ENCODE results near the gene EIF2S3. TPM values are rescaled to one million over a fixed set of nuclear protein-coding genes. Genes with fewer than 3 reads are reported as not detected.

The EIF2S3 gene
- total RNA-seq, 1 experiment from 2014 or later, result 201 TPM

GRCh38 chrX:24085101-24085500, 30.3 kb downstream of the EIF2S3 start:
- ChIA-PET CTCF (no interaction called here), POLR2A (ENCODE audit: unreplicated experiment) (no interaction called here)
- no peak overlapping the region for H3K4me3 ChIP-seq (ENCODE audit: low read length)
- H3K27ac ChIP-seq (ENCODE audit: low read length), result no peak overlapping the region
- BruUV-seq (replicated peaks), result no TSS peak
- no peaks in the 10 kb centered on the region for H4K20me1 ChIP-seq (ENCODE audit: low read length)
- peaks cover 4% of the 10 kb centered on the region; the same call in 1 of the 2 replicates for H3K4me1 ChIP-seq (ENCODE audit: insufficient read depth, low read length)
- H2AFZ ChIP-seq (ENCODE audit: low read length), result no peak overlapping the region
- H3K9ac ChIP-seq (ENCODE audit: low read length), result no peak overlapping the region
- H3K79me2 ChIP-seq (ENCODE audit: low read length), result no peaks in the 10 kb centered on the region
- no peak overlapping the region for H3K4me2 ChIP-seq (ENCODE audit: low read length)
- no peak for DNase-seq
- H3K9me3 ChIP-seq (ENCODE audit: low read length), result no peaks in the 10 kb centered on the region
- TF ChIP-seq, protein P1, sequence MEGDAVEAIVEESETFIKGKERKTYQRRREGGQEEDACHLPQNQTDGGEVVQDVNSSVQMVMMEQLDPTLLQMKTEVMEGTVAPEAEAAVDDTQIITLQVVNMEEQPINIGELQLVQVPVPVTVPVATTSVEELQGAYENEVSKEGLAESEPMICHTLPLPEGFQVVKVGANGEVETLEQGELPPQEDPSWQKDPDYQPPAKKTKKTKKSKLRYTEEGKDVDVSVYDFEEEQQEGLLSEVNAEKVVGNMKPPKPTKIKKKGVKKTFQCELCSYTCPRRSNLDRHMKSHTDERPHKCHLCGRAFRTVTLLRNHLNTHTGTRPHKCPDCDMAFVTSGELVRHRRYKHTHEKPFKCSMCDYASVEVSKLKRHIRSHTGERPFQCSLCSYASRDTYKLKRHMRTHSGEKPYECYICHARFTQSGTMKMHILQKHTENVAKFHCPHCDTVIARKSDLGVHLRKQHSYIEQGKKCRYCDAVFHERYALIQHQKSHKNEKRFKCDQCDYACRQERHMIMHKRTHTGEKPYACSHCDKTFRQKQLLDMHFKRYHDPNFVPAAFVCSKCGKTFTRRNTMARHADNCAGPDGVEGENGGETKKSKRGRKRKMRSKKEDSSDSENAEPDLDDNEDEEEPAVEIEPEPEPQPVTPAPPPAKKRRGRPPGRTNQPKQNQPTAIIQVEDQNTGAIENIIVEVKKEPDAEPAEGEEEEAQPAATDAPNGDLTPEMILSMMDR (conservative IDR thresholded peaks at IDR 0.05; ENCODE audit: low read depth, low read length), result no peak
- no peak for TF ChIP-seq EZH2phosphoT487 (IDR thresholded peaks at IDR 0.05; ENCODE audit: borderline replicate concordance, low read length)
- no peak for TF ChIP-seq EZH2 (IDR thresholded peaks at IDR 0.05; ENCODE audit: low read length, unreplicated experiment)
- no peaks in the 10 kb centered on the region for H3K9me2 ChIP-seq (replicated peaks; ENCODE audit: low read length)
- intact Hi-C loops (cut with micrococcal nuclease), result no loop called here
- H3F3A ChIP-seq (ENCODE audit: low read length, unreplicated experiment), result peaks cover 3% of the 10 kb centered on the region
- ATAC-seq, result no peak
- H3K36me3 ChIP-seq (ENCODE audit: low read depth, low read length), result no peaks in the 10 kb centered on the region
- H3K27me3 ChIP-seq (ENCODE audit: low read length), result no peaks in the 10 kb centered on the region

DNA sequence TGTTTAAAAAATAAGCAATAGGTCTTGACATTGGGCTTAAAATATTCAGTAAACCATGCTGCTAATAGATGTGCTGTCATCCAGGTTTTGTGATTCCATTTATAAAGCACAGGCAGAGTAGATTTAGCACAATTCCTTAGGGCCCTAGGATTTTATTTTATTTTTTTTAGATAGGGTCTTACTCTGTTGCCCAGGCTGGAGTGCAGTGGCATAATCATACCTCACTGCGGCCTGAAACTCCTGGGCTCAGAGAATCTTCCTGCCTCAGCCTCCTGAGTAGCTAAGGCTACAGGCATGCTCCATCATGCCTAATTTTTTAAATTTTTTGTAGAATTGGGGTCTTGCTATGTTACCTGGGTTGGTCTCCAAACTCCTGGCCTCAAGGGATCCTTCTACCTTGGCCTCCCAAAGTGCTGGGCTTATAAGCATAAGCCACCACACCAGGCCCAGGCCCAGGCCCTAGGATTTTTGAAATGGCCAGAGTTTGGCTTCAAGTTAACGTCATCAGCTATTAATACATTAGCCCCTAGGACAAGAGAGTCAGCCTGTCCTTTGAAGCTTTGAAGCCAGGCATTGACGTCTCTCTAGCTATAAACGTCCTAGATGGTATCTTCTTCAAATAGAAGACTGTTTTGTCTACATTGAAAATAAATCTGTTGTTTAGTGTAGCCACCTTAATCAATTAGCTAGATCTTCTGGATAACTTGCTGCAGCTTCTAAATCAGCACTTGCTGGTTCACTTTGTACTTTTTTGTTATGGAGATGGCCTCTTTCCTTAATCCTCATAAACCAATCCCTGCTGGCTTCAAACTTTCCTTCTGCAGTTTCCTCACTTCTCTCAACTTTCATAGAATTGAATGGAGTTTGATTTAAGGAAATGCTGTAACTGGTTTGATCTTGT, 35.8 kb downstream of the EIF2S3 start:
- Histone ChIP-seq H3K9ac (ENCODE audit: low read length) (no peak overlapping the region), H2AFZ (ENCODE audit: low read length) (no peak overlapping the region), H3K27ac (ENCODE audit: low read length) (no peak overlapping the region), H3K9me3 (ENCODE audit: low read length) (no peaks in the 10 kb centered on the region), H3K36me3 (ENCODE audit: low read depth, low read length) (no peaks in the 10 kb centered on the region), H4K20me1 (ENCODE audit: low read length) (no peaks in the 10 kb centered on the region), H3K4me3 (ENCODE audit: low read length) (no peak overlapping the region), H3K9me2 (replicated peaks; ENCODE audit: low read length) (no peaks in the 10 kb centered on the region), H3K27me3 (ENCODE audit: low read length) (no peaks in the 10 kb centered on the region), H3K4me2 (ENCODE audit: low read length) (no peak overlapping the region), H3K4me1 (ENCODE audit: insufficient read depth, low read length) (no peaks in the 10 kb centered on the region), H3K79me2 (ENCODE audit: low read length) (no peaks in the 10 kb centered on the region), H3F3A (ENCODE audit: low read length, unreplicated experiment) (no peaks in the 10 kb centered on the region)
- no peak for TF ChIP-seq EZH2phosphoT487 (IDR thresholded peaks at IDR 0.05; ENCODE audit: borderline replicate concordance, low read length)
- TF ChIP-seq, protein P1 (conservative IDR thresholded peaks at IDR 0.05; ENCODE audit: low read depth, low read length), result no peak
- TF ChIP-seq EZH2 (IDR thresholded peaks at IDR 0.05; ENCODE audit: low read length, unreplicated experiment), result no peak
- POLR2A ChIA-PET (ENCODE audit: unreplicated experiment), result no interaction called here
- intact Hi-C loops (cut with micrococcal nuclease), result no loop called here
- BruUV-seq (replicated peaks), result no TSS peak
- ATAC-seq (no peak), DNase-seq (no peak)
- CTCF ChIA-PET, result interaction anchor here (0.7 kb wide), 1 partner anchor 9 kb away, joined by 3 read pairs; no protein-coding TSS in a partner anchor

DNA sequence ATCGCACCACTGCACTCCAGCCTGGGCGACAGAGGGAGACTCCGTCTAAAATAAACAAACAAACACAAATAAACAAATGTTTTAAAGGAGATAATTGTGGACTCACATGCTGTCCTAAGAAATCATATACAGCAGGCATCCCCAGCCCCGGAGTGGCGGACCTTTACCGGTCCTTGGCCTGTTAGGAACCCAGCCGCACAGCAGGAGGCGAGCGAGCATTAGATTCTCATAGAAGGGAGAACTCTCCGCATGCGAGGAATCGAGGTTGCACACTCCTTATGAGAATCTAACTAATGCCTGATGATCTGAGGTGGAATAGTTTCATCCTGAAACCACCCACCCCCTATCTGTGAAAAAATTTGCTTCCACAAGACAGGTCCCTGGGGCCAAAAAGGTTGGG, 39.0 kb downstream of the EIF2S3 start:
- H3K9me3 ChIP-seq (ENCODE audit: low read length), result no peaks in the 10 kb centered on the region
- no peaks in the 10 kb centered on the region for H3K79me2 ChIP-seq (ENCODE audit: low read length)
- no peaks in the 10 kb centered on the region for H4K20me1 ChIP-seq (ENCODE audit: low read length)
- no peaks in the 10 kb centered on the region for H3F3A ChIP-seq (ENCODE audit: low read length, unreplicated experiment)
- CTCF ChIA-PET, result no interaction called here
- H3K27ac ChIP-seq (ENCODE audit: low read length), result no peak overlapping the region
- POLR2A ChIA-PET (ENCODE audit: unreplicated experiment), result no interaction called here
- H3K9ac ChIP-seq (ENCODE audit: low read length), result no peak overlapping the region
- ATAC-seq, result no peak
- no peak for DNase-seq
- no TSS peak for BruUV-seq (replicated peaks)
- H3K4me3 ChIP-seq (ENCODE audit: low read length), result no peak overlapping the region
- H3K27me3 ChIP-seq (ENCODE audit: low read length), result no peaks in the 10 kb centered on the region
- intact Hi-C loops (cut with micrococcal nuclease), result no loop called here
- no peaks in the 10 kb centered on the region for H3K36me3 ChIP-seq (ENCODE audit: low read depth, low read length)
- no peaks in the 10 kb centered on the region for H3K9me2 ChIP-seq (replicated peaks; ENCODE audit: low read length)
- no peak overlapping the region for H2AFZ ChIP-seq (ENCODE audit: low read length)
- no peak overlapping the region for H3K4me2 ChIP-seq (ENCODE audit: low read length)
- H3K4me1 ChIP-seq (ENCODE audit: insufficient read depth, low read length), result no peaks in the 10 kb centered on the region
- TF ChIP-seq EZH2 (IDR thresholded peaks at IDR 0.05; ENCODE audit: low read length, unreplicated experiment) (no peak), EZH2phosphoT487 (IDR thresholded peaks at IDR 0.05; ENCODE audit: borderline replicate concordance, low read length) (no peak)
- TF ChIP-seq, protein P1 (conservative IDR thresholded peaks at IDR 0.05; ENCODE audit: low read depth, low read length), result no peak

Data from PC-3 (cell line).